Type B pancreatic cell (in vitro differentiated cells): Measurements from ENCODE around the gene MEGF11. TPM values are rescaled to one million over a fixed set of nuclear protein-coding genes. Genes with fewer than 3 reads are reported as not detected.
"Not testable (repeated sequence)": the region's sequence is repeated elsewhere in the genome, so short reads cannot be mapped to it uniquely, and the experiment has no call there.

Source experiments
- DNase-seq: peaks from one replicate; pipeline ENCODE4 v3.0.0; 2021; ENCODE audit warnings: mixed read lengths; ENCODE audit not compliant: unreplicated experiment; ENCODE audit errors: extremely low spot score
- H3K27ac Mint-ChIP-seq: 2 replicates; pipeline ENCODE4 v1.8.0; 2021; ENCODE audit warnings: mild to moderate bottlenecking, mixed read lengths
- H3K27me3 Mint-ChIP-seq: 2 replicates; pipeline ENCODE4 v1.8.0; 2021; ENCODE audit warnings: mixed read lengths
- H3K36me3 Mint-ChIP-seq: 2 replicates; pipeline ENCODE4 v1.8.0; 2021; ENCODE audit warnings: mixed read lengths
- H3K4me1 Mint-ChIP-seq: one replicate; pipeline ENCODE4 v1.8.0; 2021; ENCODE audit warnings: mixed read lengths; ENCODE audit not compliant: unreplicated experiment
- H3K4me3 Mint-ChIP-seq: 2 replicates; pipeline ENCODE4 v1.8.0; 2021; ENCODE audit warnings: mild to moderate bottlenecking, mixed read lengths
- H3K9me3 Mint-ChIP-seq: 2 replicates; pipeline ENCODE4 v1.8.0; 2021; ENCODE audit warnings: mixed read lengths
- CTCF ChIP-seq: fragments of 200-600 bp; sonication (generic); conservative IDR thresholded peaks from 2 replicates; pipeline ENCODE4 v1.5.0; 2021; ENCODE audit warnings: antibody characterized with exemption, mild to moderate bottlenecking
- total RNA-seq: library from RNA; stranded (reverse); gene quantifications from 2 replicates; pipeline ENCODE4 v1.2.1, GENCODE V29; 2021; ENCODE audit warnings: low replicate concordance

Gene MEGF11
- total RNA-seq, 1 donor from 2014 or later = 3.3 TPM

- Mint-ChIP-seq H3K36me3 (no peaks in the 10 kb centered on the region), H3K27ac (no peak overlapping the region), H3K4me3 (no peak overlapping the region), H3K27me3 (peaks cover 10% of the 10 kb centered on the region), H3K9me3 (no peaks in the 10 kb centered on the region), H3K4me1 (no peaks in the 10 kb centered on the region)
- no peak for DNase-seq
- no peak for TF ChIP-seq CTCF
These were observed 245.8 kb downstream of the MEGF11 start for GRCh38 chr15:66007663-66008262.

DNA sequence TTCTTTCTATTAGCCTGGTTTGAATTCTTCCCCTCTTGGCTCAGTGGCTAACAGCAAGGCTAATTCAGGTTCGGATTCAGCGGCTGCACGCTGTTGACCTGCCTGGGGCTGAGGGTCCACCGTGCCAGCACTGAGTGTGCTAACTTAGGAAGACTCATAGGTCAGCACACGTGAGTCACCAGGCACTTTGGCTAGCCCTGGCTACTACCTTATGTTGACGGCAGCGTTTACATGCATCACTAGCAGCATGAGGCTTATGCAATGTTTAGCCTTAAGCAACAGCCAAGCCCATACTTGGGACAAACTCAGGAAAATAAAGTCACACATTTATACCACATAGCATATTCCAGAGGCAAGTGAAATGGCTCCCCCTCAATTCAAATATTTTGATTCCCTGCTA, 246.6 kb downstream of the MEGF11 start:
- no peaks in the 10 kb centered on the region for H3K36me3 Mint-ChIP-seq
- no peaks in the 10 kb centered on the region for H3K9me3 Mint-ChIP-seq
- peaks cover 15% of the 10 kb centered on the region for H3K27me3 Mint-ChIP-seq
- H3K4me1 Mint-ChIP-seq = no peaks in the 10 kb centered on the region
- no peak for TF ChIP-seq CTCF
- H3K27ac Mint-ChIP-seq = no peak overlapping the region
- no peak overlapping the region for H3K4me3 Mint-ChIP-seq
- no peak for DNase-seq

DNA sequence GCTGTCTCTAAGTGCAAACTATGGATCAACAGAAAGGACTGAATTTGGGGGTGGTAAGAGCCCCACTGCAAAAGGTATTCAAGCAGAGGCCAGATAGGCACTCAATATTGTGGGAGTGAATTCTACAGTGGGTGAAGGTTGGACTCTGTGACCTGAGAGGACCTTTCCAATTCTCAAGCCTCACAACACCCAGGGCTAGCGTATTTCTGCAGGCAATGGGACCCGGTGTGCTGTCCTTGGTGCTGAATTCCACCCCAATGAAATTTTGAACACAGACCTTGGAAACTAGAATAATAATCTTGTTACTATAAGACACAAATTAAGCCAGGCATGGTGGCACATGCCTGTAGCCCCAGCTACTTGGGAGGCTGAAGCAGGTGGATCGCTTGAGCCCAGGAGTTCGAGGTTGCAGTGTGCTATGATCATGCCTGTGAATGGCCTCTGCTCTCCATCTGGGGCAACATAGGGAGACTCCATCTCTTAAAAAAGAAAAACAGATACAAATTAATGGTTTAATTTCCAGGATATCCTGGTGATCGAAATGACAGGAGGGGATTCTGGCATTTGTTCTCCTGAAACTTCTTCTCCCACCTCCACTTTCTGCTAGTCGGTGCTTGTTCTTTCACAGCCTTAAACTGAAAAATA, 248.8 kb downstream of the MEGF11 start:
- no peak overlapping the region for H3K4me3 Mint-ChIP-seq
- no peaks in the 10 kb centered on the region for H3K36me3 Mint-ChIP-seq
- no peak for TF ChIP-seq CTCF
- no peaks in the 10 kb centered on the region for H3K9me3 Mint-ChIP-seq
- no peak overlapping the region for H3K27ac Mint-ChIP-seq
- no peak for DNase-seq
- H3K4me1 Mint-ChIP-seq = no peaks in the 10 kb centered on the region
- peaks cover 32% of the 10 kb centered on the region for H3K27me3 Mint-ChIP-seq

- H3K4me3 Mint-ChIP-seq, H3K27ac Mint-ChIP-seq, DNase-seq, H3K4me1 Mint-ChIP-seq, H3K9me3 Mint-ChIP-seq, H3K36me3 Mint-ChIP-seq: not testable (repeated sequence)
- peaks cover 40% of the 10 kb centered on the region for H3K27me3 Mint-ChIP-seq
These were observed 250.4 kb downstream of the MEGF11 start for GRCh38 chr15:66003129-66003528.

DNA sequence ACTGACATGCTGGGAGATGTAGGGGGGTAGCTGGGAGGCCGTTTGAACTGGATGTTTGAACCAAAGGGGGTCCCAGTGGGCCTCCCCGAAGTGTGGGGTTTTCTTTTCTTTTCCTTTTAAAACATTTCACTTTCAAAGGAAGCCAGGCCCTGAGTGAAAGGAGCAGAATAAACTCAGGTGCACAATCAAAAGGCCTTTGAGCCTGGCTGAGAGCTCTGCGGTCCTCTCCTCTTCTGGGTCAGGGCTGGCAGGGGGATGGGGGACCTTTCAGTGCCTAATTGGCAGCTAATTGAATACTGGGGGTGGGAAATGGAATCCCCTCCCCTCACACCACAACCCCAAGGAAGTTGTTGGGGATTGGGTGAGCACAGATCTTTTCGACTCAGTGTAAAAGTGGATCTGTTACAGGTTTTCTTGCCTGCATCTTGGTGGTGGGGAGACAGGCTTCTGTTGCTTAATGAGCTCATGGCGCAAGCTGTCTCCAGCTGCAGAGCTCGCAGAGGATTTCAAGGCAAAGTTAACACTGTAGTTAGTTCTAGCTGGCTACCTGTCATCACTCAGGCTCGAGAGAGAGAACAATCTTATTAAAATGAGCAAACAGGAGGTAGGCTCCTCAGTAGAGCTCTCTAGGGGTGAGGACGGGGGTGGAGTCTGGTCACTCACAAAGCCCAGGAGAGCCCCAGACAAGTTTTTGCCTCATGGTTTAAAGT, 251.7 kb downstream of the MEGF11 start:
- TF ChIP-seq CTCF = no peak
- Mint-ChIP-seq H3K27me3 (peaks cover 46% of the 10 kb centered on the region), H3K36me3 (no peaks in the 10 kb centered on the region), H3K27ac (no peak overlapping the region), H3K4me1 (no peaks in the 10 kb centered on the region), H3K4me3 (no peak overlapping the region), H3K9me3 (no peaks in the 10 kb centered on the region)
- no peak for DNase-seq

DNA sequence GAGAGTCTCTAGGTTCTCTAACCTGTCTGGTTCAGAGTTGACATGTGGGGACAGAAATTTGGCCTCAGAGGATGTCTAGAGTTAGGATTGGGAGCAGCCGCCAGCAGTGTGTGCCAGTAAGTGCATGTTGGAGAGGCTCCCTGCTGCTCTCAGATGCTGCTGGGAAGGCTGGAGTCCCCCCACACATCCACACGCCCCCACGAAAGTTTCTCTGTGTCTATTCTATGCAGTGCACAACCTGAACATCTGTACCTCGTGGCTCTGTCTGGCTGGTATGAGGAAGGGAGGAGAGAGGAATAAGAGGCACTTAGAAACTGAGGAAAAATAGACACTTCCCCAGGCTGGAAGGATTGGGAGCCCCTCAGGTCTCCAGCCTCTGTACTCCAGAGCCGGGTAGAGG, 252.5 kb downstream of the MEGF11 start:
- TF ChIP-seq CTCF = no peak
- no peak for DNase-seq
- no peaks in the 10 kb centered on the region for H3K9me3 Mint-ChIP-seq
- H3K27ac Mint-ChIP-seq = no peak overlapping the region
- no peaks in the 10 kb centered on the region for H3K36me3 Mint-ChIP-seq
- no peaks in the 10 kb centered on the region for H3K4me1 Mint-ChIP-seq
- no peak overlapping the region for H3K4me3 Mint-ChIP-seq
- peaks cover 47% of the 10 kb centered on the region for H3K27me3 Mint-ChIP-seq
